GM19240 (cell line): ENCODE data around the gene MFSD11.
"Not testable (repeated sequence)": the region's sequence is repeated elsewhere in the genome, so short reads cannot be mapped to it uniquely, and the experiment has no call there.

Experiments
- DNase-seq: peaks from one replicate; pipeline ENCODE4 v3.0.0; 2011; ENCODE audit warnings: low spot score; ENCODE audit not compliant: insufficient read length

The MFSD11 gene

DNA sequence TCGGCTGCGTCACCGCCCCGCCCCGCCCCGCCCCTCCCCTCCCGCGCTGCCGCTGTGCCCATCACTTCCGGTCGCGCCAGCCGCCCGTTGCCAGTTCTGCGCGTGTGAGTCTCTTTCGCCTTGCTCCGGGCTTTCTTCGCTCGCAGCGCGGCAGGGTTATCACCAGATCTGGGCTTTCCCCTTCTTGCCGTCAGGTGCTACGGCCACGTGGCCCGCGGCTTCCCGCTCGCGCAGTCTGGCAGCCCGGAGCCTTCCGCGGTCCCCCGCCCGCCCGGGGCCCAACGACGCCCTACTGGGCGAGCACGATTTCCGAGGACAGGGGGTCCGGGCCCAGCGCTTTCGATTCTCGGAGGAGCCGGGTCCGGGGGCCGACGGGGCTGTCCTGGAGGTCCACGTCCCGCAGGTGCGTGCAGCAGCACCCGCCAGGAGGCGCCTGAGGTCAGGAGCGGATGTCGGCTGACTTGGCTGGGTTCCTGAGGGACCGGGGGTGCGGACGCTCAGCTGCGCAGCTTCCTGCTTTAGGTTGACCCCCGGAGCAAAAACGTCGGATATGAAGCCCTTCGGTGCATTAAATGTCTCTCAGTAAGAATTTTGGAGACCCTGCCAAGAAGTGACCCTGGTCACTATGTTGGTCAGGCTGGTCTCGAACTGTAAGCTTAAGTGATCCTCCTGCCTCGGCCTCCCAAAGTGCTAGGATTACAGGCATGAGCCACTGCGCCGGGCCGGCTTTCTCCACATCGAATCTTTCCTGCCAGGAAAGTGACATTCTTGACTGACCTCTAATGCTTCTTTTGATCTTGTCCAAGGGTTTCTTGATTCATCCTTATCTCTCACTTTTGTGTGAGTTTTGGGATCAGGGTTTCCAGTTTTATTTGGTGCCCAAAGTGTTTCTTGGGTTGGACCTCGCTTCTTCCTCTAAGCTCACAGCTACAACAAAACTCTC is 10.9 kb upstream of the MFSD11 start, which contains the start of gene METTL23:
Gene METTL23, plus strand, starts transcription at position 64 of the 943 bp plus-strand sequence. CDS start 2,872 bp downstream, outside the sequence.
- no peak for DNase-seq

DNA sequence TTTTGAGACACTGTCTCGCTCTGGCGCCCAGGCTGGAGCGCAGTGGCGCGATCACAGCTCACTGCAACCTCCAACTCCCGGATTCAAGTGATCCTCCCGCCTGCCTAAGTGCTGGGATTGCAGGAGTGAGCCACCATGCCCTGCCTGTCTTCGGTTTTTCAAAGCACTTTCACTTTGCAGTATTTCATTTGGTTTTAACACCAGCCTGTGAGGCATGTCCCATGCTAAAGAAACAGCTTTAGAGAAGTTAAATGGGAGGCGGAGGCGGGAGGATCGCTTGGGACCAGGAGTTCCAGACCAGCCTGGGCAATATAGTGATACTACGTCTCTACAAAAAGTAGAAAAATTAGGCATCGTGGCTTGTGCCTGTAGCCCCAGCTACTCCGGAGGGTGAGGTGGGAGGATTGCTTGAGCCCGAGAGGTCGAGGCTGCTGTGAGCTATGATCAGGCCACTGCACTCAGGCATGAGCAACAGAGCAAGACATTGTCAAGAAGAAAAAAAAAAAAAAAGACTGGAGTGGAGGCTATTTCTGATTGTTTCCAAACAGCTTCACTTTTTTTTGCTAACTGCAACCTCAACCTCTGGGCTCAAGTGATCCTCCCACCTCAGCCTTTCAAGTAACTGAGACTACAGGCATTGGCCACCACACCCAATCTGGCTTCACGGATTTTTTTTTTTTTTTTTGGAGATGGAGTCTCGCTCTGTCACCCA is 10.0 kb upstream of the MFSD11 start:
- DNase-seq: no peak

DNA sequence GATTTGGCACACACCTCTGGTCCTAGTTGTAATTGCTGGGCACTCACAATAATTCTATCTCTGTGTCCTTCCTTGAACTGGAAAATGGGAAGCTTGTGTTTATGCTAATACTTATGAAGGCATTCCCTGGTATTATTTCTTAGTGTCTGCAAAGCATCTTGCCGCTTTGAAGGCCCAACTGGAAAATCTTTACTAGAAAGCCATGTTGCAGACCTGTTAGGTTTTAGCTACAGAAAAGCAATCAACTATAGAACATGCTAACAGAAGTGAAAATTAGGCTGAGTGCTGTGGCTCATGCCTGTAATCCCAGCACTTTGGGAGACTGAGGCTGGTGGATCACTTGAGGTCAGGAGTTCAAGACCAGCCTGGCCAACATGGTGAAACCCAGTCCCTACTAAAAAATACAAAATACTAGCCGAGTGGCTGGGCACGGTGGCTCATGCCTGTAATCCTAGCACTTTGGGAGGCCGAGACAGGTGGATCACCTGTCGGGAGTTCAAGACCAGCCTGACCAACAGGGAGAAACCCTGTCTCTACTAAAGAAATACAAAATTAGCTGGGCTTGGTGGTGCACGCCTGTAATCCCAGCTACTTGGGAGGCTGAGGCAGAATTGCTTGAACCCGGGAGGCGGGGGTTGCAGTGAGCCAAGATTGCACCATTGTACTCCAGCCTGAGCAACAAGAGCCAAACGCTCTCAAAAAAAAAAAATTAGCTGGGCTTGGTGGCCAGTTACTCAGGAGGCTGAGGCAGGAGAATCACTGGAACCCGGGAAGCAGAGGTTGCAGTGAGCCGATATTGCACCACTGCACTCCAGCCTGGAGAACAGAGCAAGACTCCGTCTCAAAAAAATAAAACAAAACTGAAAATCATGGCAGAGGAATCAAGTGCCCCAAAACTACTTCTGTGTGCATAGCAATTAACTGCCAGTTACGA is 5.9 kb upstream of the MFSD11 start:
- DNase-seq: not testable (repeated sequence)

DNA sequence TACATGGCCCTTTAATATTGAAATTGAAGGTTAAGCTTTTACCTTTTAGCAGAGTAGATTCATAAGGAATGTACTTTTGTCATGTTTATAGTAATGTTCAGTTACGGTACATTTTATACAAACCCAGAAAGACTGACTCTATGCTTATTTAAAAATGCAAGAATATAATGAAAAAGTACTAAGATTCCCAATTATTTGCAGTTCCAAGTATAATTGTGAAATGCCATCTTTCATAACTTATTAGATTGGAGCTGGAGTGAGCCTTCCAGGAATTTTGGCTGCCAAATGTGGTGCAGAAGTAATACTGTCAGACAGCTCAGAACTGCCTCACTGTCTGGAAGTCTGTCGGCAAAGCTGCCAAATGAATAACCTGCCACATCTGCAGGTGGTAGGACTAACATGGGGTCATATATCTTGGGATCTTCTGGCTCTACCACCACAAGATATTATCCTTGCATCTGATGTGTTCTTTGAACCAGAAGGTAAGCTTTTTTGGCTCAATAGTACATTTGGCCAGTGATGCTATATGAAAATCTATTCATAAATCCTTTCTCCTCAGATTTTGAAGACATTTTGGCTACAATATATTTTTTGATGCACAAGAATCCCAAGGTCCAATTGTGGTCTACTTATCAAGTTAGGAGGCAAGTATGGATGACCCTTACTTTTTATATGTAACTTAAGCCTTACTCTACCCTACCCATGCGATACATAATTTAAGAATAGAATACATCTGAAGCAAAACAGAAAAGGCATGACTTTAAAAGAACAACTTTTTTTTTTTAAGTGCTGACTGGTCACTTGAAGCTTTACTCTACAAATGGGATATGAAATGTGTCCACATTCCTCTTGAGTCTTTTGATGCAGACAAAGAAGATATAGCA is 4.9 kb upstream of the MFSD11 start:
- no peak for DNase-seq

DNA sequence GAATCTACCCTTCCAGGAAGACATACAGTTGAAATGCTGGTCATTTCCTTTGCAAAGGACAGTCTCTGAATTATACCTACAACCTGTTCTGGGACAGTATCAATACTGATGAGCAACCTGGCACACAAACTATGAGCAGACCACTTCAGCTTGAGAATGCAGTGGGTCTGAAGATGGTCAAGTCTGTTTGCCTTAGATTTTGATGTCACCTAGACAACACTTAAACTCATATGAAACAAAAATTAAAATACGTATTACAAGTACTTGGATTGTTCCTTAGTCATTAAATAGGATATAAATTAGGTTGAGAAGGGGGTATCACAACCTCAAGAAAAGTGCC is 4.3 kb upstream of the MFSD11 start:
- no peak for DNase-seq

DNA sequence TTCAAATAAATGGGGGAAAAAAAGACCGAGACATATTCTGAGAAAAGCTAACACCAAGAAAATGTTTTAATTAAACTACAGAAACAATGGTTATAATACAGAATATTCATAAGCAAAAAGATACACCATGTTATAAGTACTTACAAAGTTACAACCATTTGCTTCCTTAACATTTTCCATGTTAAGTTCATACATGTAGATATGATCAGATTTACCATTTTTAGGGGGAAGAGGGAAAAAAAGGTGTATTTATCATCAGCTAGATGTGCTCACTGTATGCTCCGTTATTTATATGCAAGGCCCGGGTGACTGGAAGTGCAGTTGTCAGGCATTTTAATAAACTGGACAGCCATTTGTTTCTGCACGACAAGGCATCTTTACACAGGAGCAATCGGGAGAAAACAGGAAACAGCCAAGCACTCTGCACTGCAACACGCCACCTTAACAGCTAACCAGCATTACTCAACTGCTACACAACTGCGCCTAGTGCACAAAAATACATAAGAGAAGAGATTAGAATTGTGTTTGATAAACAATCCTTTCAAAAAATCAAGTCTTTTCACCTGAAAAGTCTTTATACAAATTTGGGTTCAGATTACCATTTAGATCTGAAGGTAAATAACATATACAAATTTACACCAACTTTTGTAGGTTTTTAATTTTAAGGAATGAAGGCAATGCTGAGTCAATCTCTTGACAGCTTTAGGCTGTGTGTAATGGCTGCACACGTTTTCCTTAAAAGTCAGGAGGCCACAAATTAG is 3.7 kb upstream of the MFSD11 start:
- no peak for DNase-seq

DNA sequence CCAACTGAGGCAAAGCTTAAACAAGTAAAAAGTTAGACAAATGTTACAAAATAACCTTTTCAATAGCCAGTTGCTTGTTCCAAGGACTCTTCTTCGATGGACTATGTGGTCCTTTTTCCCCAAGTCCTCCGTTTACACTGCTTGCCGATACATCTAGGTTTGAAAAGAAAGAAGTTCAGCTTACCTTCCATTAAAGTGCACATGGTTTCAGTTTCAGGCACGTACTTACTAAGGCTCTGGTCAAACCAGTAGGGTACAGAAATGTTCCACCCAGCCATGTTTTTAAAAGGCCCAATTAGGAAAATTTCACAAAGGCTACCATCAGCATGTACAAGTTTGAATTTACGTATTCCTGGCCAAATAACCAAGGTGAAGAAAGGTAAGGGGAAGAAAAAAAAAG is 2.9 kb upstream of the MFSD11 start:
- no peak for DNase-seq

DNA sequence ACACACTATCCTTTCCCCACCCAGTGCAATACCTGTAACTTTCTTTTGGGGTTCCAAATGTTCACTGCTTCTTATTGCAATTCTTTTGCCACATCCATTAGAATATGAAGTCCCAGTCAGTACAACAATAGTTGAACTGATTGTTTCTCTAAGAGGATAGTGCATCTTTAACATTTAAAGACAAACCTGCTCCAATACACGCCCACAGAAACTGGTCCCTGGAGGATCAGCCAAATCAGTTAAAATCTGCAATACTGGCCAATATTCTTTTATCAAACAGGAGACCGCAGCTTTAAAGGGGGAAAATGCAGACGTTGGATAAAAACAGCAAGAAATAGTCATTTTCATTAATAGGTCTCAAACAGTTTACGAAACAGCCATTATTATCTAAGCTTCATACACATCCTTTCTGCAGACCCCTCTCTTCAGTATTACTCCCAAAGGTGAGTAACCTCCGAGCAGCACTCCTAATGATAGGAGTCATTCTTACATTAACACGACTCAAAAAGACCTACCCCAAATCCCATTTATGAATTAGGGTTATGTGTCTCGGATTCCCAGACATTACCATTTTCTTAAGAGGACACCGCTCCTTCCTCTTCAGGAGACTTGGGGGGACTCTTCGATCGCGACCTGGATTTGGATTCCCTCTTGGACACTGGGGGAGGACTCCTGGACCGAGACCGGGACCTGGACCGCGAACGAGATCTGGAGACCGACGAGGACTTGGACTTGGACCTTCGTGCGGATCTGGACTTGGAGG is 2.2 kb upstream of the MFSD11 start:
- no peak for DNase-seq

DNA sequence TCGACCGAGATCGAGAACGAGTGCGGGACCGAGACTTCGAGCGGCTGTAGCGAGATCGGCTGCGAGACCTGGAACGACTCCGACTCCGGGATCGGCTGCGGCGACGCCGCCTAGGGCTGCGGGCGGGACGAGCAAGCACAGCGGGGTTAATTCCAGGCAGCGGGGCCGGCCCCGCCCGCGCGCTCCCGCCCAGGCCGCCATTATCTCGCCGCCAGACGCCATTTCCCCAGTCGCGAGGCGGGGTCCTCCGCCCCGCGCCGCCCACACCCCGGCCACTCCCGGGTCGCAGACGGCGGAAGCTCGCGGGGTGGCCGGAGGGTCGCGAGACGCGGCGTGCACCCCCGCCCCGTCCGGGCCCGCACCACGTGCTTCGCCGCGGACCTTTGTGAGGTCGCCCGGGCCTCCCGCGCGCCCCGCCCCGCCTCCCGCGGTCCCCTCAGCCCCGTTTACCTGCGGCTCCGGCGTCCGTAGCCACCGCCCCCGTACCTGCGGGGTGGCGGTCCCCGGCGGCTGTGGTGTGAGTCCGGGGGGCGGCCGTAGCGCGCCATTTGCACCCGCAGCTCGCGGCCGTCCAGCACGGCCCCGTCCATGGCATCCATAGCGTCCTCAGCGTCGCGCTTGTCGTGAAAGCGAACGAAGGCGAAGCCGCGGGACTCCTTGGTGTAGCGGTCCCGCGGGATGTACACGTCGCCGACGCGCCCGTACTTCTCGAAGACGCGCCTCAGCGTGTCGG is 1.4 kb upstream of the MFSD11 start:
- DNase-seq: no peak

DNA sequence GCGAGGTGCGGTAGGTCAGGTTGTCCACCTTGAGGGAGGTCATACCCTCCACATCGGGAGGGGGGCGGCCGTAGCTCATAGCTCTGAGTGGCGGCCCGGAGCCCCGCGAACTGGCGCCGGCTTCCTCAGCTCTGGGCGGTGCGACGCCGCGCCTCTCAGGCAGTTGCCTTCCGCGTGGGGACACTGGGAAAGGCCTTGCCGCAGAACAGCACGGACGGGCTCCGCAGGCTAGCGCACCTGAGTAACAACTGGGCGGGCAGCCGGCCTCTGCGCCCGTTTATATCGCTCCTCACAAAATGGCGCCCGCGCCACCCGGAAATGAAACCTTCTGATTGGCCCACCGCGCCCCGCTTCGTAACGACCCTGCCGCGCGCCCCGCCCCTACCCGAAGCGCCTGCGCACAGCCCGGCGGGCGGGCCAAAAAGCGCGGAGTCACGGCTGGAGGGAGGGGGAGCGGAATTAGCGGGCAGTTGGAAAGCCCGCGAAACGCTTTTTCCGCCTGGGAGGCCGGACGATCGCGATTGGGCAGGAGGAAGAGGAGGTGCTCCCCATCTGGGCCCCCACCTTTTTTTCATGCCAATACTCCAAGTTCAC is 740 bp upstream of the MFSD11 start, which contains the start of gene SRSF2:
Gene SRSF2, minus strand, starts transcription at position 250 of the 594 bp plus-strand sequence. Its CDS starts 171 bp downstream, at position 79.
- peak; percentile 61 for DNase-seq

DNA sequence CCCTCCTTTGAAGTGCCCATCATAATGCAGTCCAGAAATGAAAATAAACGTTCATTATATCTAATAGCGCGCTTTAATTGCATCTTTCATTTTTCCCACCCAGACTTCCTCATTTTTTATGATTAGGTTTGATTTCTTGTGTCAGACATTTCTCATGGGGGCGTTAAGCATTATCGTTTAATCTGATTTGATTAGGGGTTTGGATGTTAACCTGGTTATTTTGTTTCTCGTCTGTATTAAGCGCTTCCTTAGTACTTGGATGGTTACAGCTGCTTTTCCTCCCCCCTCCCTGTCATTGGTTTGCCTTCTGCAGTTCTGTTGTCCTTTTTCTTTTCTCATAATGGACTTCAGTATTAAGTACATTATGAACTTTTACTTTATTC is 540 bp downstream of the MFSD11 start:
- DNase-seq: no peak

DNA sequence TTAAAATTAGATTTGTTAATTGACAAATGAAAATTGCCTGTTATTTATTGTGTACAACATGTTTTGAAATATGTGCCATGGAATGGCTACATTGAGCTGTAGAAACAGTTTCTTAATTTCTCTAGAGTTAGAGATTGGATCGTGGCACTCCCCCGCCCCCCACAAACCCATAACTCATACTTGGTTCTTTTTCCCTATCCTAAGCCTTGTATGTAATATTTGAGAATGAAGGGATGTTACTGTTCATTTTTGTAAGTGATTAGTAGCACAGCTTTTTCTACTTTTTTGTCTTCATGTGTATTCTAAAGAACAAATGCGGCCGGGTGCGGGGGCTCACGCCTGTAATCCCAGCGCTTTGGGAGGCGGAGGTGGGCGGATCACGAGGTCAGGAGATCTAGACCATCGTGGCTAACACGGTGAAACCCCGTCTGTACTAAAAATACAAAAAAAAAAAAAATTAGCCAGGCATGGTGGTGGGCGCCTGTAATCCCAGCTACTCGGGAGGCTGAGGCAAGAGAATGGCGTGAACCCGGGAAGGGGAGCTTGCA is 1.7 kb downstream of the MFSD11 start:
- DNase-seq: not testable (repeated sequence)

DNA sequence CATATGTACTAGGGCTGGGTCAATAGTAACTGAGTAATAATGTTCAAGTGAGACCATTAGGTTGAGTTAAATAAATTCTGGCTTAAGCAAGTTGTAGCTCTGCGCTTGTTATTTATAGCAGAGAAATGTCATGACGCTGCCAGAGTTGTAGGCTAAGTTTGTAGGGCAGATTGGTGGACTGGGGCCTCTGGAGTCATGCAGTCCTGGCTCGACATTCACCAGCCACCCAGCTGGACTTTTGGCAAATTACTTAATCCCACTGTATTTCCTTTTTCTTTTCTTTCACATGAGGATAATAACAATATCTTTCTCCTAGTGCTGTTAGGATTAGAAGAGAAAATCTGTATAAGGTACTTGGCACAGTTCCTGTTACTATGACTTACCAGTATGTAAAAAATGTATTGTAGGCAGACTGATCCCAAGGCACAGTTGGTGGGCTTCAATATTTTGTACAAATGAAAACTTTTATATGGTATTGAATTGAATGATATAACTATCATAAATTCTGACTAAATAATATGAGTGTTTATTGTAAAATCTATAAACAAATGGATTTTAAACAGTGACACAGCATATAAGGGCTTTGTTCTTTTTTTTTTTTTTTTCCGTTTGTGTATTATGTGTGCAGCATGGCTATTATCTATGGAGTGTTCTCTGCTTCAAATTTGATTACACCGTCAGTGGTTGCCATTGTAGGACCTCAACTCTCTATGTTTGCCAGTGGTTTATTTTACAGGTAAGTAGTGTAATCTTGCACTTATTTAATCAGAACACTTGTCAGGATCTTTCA is 2.6 kb downstream of the MFSD11 start:
- no peak for DNase-seq

DNA sequence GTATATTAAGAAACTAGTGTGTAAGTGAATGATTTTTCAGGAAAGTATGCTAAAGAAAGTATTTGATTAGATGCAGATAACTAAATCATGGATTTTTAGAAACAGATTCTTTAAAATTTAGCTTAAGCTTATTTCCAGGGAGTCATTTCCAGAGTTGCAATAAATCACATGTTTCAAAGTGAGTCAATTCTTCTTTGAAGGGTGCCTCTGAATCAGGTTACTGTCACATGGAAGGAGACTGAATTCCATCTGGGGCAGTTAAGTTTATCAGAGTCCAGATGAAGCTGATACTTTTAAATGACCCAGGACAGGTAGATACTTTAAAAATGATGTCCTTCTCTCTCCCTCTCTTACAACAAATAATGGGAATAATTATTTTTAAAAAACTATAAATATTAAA is 5.0 kb downstream of the MFSD11 start:
- DNase-seq: no peak

DNA sequence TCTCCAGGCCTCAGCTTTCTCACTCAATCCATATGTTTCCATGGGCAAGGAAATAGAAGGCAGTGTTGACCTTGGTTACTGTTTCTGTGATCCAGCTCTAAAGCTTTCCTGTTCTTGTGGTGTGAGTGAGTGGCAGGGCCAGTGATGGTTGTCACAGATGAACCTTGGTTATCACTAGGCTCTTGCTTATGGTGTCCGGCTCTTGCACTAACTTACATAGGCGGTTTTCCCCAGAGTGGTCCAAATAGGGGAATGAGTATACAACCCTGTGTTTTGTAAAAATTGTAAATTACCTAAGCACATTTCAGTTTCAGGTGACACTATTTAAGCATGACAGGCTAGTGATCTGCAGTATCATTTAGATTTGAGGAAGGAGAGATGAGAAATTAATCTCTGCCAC is 6.8 kb downstream of the MFSD11 start:
- no peak for DNase-seq

DNA sequence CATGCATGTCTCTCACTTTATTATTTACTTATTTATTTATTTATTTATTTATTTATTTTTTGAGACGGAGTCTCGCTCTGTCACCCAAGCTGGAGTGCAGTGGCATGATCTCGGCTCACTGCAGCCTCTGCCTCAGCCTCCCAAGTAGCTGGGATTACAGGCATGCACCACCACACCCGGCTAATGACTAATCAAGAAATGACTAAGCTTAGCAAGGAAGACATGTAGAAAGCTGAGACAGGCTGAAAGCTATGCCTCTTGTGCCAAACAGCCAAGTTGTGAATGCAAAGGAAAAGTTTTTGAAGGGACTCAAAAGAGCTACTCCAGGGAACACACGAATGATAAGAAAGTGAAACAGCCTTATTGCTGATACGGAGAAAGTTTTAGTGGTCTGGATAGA is 7.9 kb downstream of the MFSD11 start:
- not testable (repeated sequence) for DNase-seq
